NB4 (cell line): Measurements from ENCODE around the gene ULK3.

Source experiments
- DNase-seq: peaks from one replicate; pipeline ENCODE4 v3.0.0; 2010; ENCODE audit warnings: low read depth
- H3K4me3 ChIP-seq: one replicate; pipeline ENCODE4 v1.5.1; 2011; ENCODE audit warnings: mild to moderate bottlenecking, low read depth, low read length, moderate library complexity
- MYC ChIP-seq: IDR thresholded peaks from 2 replicates; pipeline ENCODE4 v1.6.1; 2011; ENCODE audit warnings: low read depth, low read length
- POLR2A ChIP-seq: IDR thresholded peaks from 2 replicates; pipeline ENCODE4 v1.6.1; 2011; ENCODE audit warnings: mild to moderate bottlenecking; ENCODE audit not compliant: insufficient read length; ENCODE audit errors: extremely low read depth
- TF ChIP-seq, protein P1 (sequence below): IDR thresholded peaks from one replicate; pipeline ENCODE4 v1.5.1; 2012; ENCODE audit warnings: low read depth, low read length
- TF ChIP-seq, protein P2 (sequence below): IDR thresholded peaks from 2 replicates; pipeline ENCODE4 v1.6.1; 2011; ENCODE audit warnings: low read depth, low read length

Gene ULK3

DNA sequence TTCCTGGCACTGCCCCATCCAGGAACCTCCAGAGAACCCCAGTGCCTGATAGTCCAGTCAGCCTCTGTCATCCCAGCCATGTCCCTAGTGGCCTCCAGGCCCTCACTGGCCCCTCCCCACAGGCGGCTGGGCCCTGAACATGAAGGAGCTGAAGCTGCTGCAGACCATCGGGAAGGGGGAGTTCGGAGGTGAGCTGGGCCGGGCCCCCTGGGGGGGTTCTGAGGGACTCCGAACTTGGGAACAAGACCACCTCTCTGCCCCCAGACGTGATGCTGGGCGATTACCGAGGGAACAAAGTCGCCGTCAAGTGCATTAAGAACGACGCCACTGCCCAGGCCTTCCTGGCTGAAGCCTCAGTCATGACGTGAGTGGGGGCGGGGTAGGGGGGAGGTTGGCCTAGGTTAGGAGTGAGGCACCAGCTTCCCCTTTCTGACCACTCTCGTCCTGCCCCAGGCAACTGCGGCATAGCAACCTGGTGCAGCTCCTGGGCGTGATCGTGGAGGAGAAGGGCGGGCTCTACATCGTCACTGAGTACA is 42.3 kb downstream of the ULK3 start:
- no peak for TF ChIP-seq MYC
- TF ChIP-seq, protein P1, sequence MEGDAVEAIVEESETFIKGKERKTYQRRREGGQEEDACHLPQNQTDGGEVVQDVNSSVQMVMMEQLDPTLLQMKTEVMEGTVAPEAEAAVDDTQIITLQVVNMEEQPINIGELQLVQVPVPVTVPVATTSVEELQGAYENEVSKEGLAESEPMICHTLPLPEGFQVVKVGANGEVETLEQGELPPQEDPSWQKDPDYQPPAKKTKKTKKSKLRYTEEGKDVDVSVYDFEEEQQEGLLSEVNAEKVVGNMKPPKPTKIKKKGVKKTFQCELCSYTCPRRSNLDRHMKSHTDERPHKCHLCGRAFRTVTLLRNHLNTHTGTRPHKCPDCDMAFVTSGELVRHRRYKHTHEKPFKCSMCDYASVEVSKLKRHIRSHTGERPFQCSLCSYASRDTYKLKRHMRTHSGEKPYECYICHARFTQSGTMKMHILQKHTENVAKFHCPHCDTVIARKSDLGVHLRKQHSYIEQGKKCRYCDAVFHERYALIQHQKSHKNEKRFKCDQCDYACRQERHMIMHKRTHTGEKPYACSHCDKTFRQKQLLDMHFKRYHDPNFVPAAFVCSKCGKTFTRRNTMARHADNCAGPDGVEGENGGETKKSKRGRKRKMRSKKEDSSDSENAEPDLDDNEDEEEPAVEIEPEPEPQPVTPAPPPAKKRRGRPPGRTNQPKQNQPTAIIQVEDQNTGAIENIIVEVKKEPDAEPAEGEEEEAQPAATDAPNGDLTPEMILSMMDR = no peak
- no peak for TF ChIP-seq POLR2A
- TF ChIP-seq, protein P2, sequence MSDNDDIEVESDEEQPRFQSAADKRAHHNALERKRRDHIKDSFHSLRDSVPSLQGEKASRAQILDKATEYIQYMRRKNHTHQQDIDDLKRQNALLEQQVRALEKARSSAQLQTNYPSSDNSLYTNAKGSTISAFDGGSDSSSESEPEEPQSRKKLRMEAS = no peak

DNA sequence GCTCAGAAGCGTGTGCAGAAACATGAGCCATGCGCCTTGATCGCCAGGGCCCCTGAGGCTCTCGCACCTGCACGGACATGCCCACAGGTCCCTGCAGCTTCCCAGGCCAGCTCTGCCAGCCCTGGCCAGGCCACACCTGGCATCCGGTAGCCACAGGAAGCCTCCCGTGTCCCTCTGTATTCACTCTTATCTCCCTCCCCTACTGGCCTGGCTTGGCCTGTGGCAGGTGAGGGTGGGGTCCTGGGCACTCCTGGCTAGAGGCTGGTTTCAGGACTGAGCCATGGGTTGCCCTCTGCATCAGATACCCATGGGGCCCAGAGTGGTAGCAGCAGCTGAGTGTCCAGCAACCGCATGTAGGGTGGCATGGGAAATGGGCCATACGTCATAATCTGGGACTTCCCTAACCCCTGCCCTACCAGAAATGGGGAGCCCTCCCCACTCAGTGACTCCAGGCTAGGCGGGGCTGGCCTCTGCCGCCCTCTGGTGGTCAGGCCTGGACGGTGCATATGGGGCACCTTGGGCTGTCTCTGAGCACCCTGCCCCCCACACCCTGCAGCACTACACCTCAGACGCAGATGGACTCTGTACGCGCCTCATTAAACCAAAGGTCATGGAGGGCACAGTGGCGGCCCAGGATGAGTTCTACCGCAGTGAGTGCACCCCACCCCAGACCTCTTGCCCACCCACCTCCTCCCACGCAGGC is 42.9 kb downstream of the ULK3 start:
- DNase-seq = peak; percentile 87
- H3K4me3 ChIP-seq = no peak overlapping the region
- peak; percentile 77 for TF ChIP-seq MYC
- TF ChIP-seq, protein P1 = peak; percentile 93
- TF ChIP-seq POLR2A = no peak
- TF ChIP-seq, protein P2 = peak; percentile 71

More for the DNA sequence above, 42.3 kb downstream of the ULK3 start:
- H3K4me3 ChIP-seq = no peak overlapping the region
- DNase-seq = peak; percentile 74

DNA sequence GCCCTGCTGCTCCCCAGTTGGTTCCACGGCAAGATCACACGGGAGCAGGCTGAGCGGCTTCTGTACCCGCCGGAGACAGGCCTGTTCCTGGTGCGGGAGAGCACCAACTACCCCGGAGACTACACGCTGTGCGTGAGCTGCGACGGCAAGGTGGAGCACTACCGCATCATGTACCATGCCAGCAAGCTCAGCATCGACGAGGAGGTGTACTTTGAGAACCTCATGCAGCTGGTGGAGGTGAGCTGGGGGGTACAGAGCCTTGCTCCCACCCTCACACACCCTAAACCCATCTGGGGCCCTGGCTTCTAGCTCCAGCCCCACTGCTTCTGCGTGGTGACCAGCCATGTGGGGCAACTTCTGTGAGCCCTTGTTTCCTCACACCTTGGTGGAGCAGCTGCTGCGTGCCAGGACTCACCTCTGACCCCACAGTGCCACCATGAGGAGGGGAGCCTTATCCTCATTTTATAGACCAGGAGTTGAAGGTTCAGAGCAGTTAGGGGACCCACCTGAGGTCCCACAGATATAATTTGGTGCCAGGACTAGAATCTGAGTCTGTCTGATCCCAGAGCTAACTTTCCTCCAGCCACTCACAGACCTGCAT is 43.6 kb downstream of the ULK3 start:
- DNase-seq = peak; percentile 65
- H3K4me3 ChIP-seq = no peak overlapping the region
- TF ChIP-seq, protein P2 = peak; percentile 66
- no peak for TF ChIP-seq POLR2A

- DNase-seq = no peak
- H3K4me3 ChIP-seq = no peak overlapping the region
- TF ChIP-seq, protein P1 = no peak
- TF ChIP-seq MYC (no peak), POLR2A (no peak)
- TF ChIP-seq, protein P2 = no peak
Observed at GRCh38 chr15:74798388-74799254, 44.3 kb downstream of the ULK3 start.

GRCh38 chr15:74795966-74796625 is 46.9 kb downstream of the ULK3 start:
- no peak overlapping the region for H3K4me3 ChIP-seq
- TF ChIP-seq, protein P1 = no peak
- TF ChIP-seq MYC = no peak
- TF ChIP-seq, protein P2 = no peak
- TF ChIP-seq POLR2A = no peak
- no peak for DNase-seq
